Thoracic aorta (tissue), 2 donors: ENCODE results near the gene FOXL2NB. TPM values are rescaled to one million over a fixed set of nuclear protein-coding genes. Genes with fewer than 3 reads are reported as not detected.

Source experiments
- ATAC-seq: fragments of 150-250 bp; one replicate; pipeline ENCODE4 v1.8.0; 2017; ENCODE audit warnings: low read depth; ENCODE audit not compliant: insufficient number of reproducible peaks, low FRiP score
- DNase-seq: peaks from one replicate; pipeline ENCODE4 v3.0.0-alpha.2; 2020; ENCODE audit warnings: low spot score
- H3K27ac ChIP-seq, 2 donors: fragments of 200-600 bp; sonication (generic); 1 replicate in 1 of 2; 2 replicates in 1 of 2; pipeline ENCODE4 v1.5.1; 2016; ENCODE audit warnings: mild to moderate bottlenecking in 2 of 2, moderate library complexity in 2 of 2
- H3K27me3 ChIP-seq: fragments of 200-600 bp; sonication (generic); replicated peaks from 2 replicates; pipeline ENCODE4 v1.6.0; 2016; ENCODE audit warnings: mild to moderate bottlenecking; ENCODE audit not compliant: insufficient read depth
- H3K36me3 ChIP-seq: fragments of 200-600 bp; sonication (generic); one replicate; pipeline ENCODE4 v1.5.1; 2016
- H3K4me1 ChIP-seq, 2 donors: fragments of 200-600 bp; sonication (generic); 1 replicate in 1 of 2; 2 replicates in 1 of 2; pipeline versions ENCODE4 v1.5.1 to v1.6.0; 2016; ENCODE audit warnings: low read depth in 2 of 2, mild to moderate bottlenecking in 1 of 2; ENCODE audit not compliant: control insufficient read depth in 1 of 2
- H3K4me3 ChIP-seq: fragments of 200-600 bp; sonication (generic); 2 replicates; pipeline ENCODE4 v1.5.1; 2016; ENCODE audit warnings: mild to moderate bottlenecking
- H3K9me3 ChIP-seq: fragments of 200-600 bp; sonication (generic); 2 replicates; pipeline ENCODE4 v1.5.1; 2016
- CTCF ChIP-seq: fragments of 200-600 bp; sonication (generic); IDR thresholded peaks from one replicate; pipeline ENCODE4 v1.5.1; 2019; ENCODE audit warnings: antibody characterized with exemption
- total RNA-seq, 2 donors: library from RNA; depleted of rRNA; stranded (reverse); fragments of >200 nt; gene quantifications; one replicate each; pipeline versions ENCODE4 v1.1.0 to v1.2.3, GENCODE V29; 2016

Gene FOXL2NB
- total RNA-seq, 2 donors from 2014 or later, result not detected

GRCh38 chr3:138950701-138951100 is 3.7 kb downstream of the FOXL2NB start:
- no peak for DNase-seq
- Histone ChIP-seq H3K9me3 (no peaks in the 10 kb centered on the region), H3K36me3 (no peaks in the 10 kb centered on the region), H3K27me3 (peaks cover 8% of the 10 kb centered on the region), H3K4me3 (no peak overlapping the region), H3K4me1 (peaks cover 15 to 30% of the 10 kb centered on the region in 2 donors), H3K27ac (no peak overlapping the region)
- no peak for ATAC-seq
- TF ChIP-seq CTCF, result no peak

GRCh38 chr3:138960417-138960852 is 13.4 kb downstream of the FOXL2NB start:
- Histone ChIP-seq H3K27me3 (no peaks in the 10 kb centered on the region), H3K36me3 (no peaks in the 10 kb centered on the region)

GRCh38 chr3:138962854-138963560 is 16.0 kb downstream of the FOXL2NB start:
- H3K27ac ChIP-seq, result no peak overlapping the region
- H3K4me1 ChIP-seq, result peaks cover 0 to 6% of the 10 kb centered on the region in 2 donors
- DNase-seq (no peak), ATAC-seq (no peak)
- TF ChIP-seq CTCF, result no peak
- no peak overlapping the region for H3K4me3 ChIP-seq
- H3K36me3 ChIP-seq, result no peaks in the 10 kb centered on the region
- no peaks in the 10 kb centered on the region for H3K27me3 ChIP-seq
- H3K9me3 ChIP-seq, result peaks cover 7% of the 10 kb centered on the region

More at GRCh38 chr3:138960417-138960852, 13.4 kb downstream of the FOXL2NB start:
- TF ChIP-seq CTCF, result no peak
- Histone ChIP-seq H3K9me3 (peaks cover 7% of the 10 kb centered on the region), H3K4me3 (peak overlapping the region; percentile 16), H3K27ac (no peak overlapping the region), H3K4me1 (peaks cover 0 to 6% of the 10 kb centered on the region in 2 donors)
- no peak for DNase-seq
- ATAC-seq, result no peak

GRCh38 chr3:138964264-138964663 is 17.2 kb downstream of the FOXL2NB start:
- ATAC-seq (no peak), DNase-seq (no peak)
- Histone ChIP-seq H3K27ac (no peak overlapping the region), H3K4me3 (no peak overlapping the region), H3K9me3 (peaks cover 7% of the 10 kb centered on the region), H3K4me1 (peaks cover 0 to 6% of the 10 kb centered on the region in 2 donors), H3K36me3 (no peaks in the 10 kb centered on the region), H3K27me3 (no peaks in the 10 kb centered on the region)
- TF ChIP-seq CTCF, result no peak

- H3K27ac ChIP-seq, result no peak overlapping the region
- no peak for TF ChIP-seq CTCF
- no peaks in the 10 kb centered on the region for H3K36me3 ChIP-seq
- DNase-seq (no peak), ATAC-seq (no peak)
- no peaks in the 10 kb centered on the region for H3K27me3 ChIP-seq
- no peak overlapping the region for H3K4me3 ChIP-seq
- peaks cover 0 to 6% of the 10 kb centered on the region in 2 donors for H3K4me1 ChIP-seq
- H3K9me3 ChIP-seq, result peaks cover 7% of the 10 kb centered on the region
These were observed 17.9 kb downstream of the FOXL2NB start for GRCh38 chr3:138964923-138965322.
